Measurements from ENCODE around the gene ZNF655. TPM values are rescaled to one million over a fixed set of nuclear protein-coding genes. Genes with fewer than 3 reads are reported as not detected.

The ZNF655 gene
- total RNA-seq, 2 experiments from 2014 or later = 54.9 to 57.1 TPM

- ChIA-PET CTCF (interaction anchor here (1.2 kb wide), 1 partner anchor 294 kb away, joined by 3 read pairs; no protein-coding TSS in a partner anchor), POLR2A (interaction anchor here (0.5 to 1.4 kb wide), 6 partner anchors 9 to 607 kb away, joined by 3 to 7 read pairs (median 4); partner anchors contain the start of genes FAM200A and TMEM225B)
These were observed 66.0 kb downstream of the ZNF655 start for GRCh38 chr7:99624484-99624883.

DNA sequence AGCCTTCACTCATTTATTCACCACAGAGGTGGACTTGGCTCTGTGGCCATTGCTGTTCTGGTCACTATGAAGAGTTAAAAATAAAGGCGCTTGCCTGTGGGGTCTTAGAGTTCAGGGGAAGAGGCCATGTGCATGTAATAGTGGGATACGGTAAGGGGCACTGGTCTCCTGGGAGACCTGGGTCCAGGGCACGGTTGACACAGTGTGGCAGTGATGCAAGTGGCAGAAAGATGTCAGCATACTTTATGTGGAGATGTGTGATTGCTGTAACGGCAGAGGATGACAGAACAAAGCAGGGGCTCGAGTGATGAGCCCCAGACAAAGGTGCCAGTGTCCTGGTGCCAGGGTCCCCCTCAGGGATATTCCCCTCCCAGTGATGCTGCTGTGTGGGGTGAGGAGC, 66.9 kb downstream of the ZNF655 start:
- CTCF ChIA-PET = interaction anchor here (1.1 kb wide), 1 partner anchor 159 kb away, joined by 6 read pairs; no protein-coding TSS in a partner anchor

GRCh38 chr7:99625961-99626360, 67.5 kb downstream of the ZNF655 start:
- ChIA-PET CTCF (interaction anchor here (1.1 kb wide), 1 partner anchor 160 kb away, joined by 6 read pairs; no protein-coding TSS in a partner anchor), POLR2A (no interaction called here)

More for the DNA sequence above, 66.9 kb downstream of the ZNF655 start:
- POLR2A ChIA-PET = no interaction called here

Other genes with a start within 250 kb of the ZNF655 start
- 10 to 100 TPM; 77.9 to 80.4 TPM for gene ARPC1A, start 232.7 kb upstream of the ZNF655 start, total RNA-seq
- gene ARPC1B, start 183.9 kb upstream of the ZNF655 start, total RNA-seq = 100 to 1,000 TPM; 267 to 276 TPM
- 100 to 1,000 TPM; 207 to 213 TPM for gene PDAP1, start 150.0 kb upstream of the ZNF655 start, total RNA-seq
- gene BUD31, start 149.7 kb upstream of the ZNF655 start, total RNA-seq = 100 to 1,000 TPM; 173 to 180 TPM
- 1 to 10 TPM; 6.0 to 7.0 TPM for gene PTCD1, start 119.8 kb upstream of the ZNF655 start, total RNA-seq
- gene CPSF4, start 119.7 kb upstream of the ZNF655 start, total RNA-seq = 10 to 100 TPM; 65.2 to 65.4 TPM
- gene ATP5MF, start 92.5 kb upstream of the ZNF655 start, total RNA-seq = 100 to 1,000 TPM; 473 to 493 TPM
- 10 to 100 TPM; 13.1 to 14.4 TPM for gene ZNF789, start 85.8 kb upstream of the ZNF655 start, total RNA-seq
- 10 to 100 TPM; 27.2 to 31.2 TPM for gene ZNF394, start 58.4 kb upstream of the ZNF655 start, total RNA-seq
- gene ZKSCAN5, start 54.0 kb upstream of the ZNF655 start, total RNA-seq = 1 to 10 TPM; 8.6 to 9.0 TPM
- 1 to 10 TPM; 7.1 to 7.3 TPM for gene FAM200A, start 6.5 kb upstream of the ZNF655 start, total RNA-seq
- gene TMEM225B, start 39.6 kb downstream of the ZNF655 start, total RNA-seq = under 1 TPM; 0.80 to 0.86 TPM
- gene ZSCAN25, start 58.3 kb downstream of the ZNF655 start, total RNA-seq = 10 to 100 TPM; 24.8 to 27.8 TPM
- under 1 TPM in 1 of 2 experiments, not detected in 1; 0.08 TPM for gene CYP3A5, start 121.4 kb downstream of the ZNF655 start, total RNA-seq
- not detected for gene CYP3A7, start 176.6 kb downstream of the ZNF655 start, total RNA-seq
- gene CYP3A4, start 225.5 kb downstream of the ZNF655 start, total RNA-seq = not detected